Measurements from ENCODE around the gene B4GALT4.
"Not testable (repeated sequence)": the region's sequence is repeated elsewhere in the genome, so short reads cannot be mapped to it uniquely, and the experiment has no call there.

B4GALT4 gene

GRCh38 chr3:119195911-119196310 lies 44.8 kb downstream of the B4GALT4 start:
- DNase-seq (ENCODE audit: low read depth), result no peak

- no peak for DNase-seq (ENCODE audit: low read depth)
Observed at GRCh38 chr3:119195151-119195476, 45.6 kb downstream of the B4GALT4 start.

GRCh38 chr3:119194237-119195150 lies 46.2 kb downstream of the B4GALT4 start:
- DNase-seq (ENCODE audit: low read depth), result no peak

- DNase-seq (ENCODE audit: low read depth), result no peak
Observed at GRCh38 chr3:119191800-119192199, 48.9 kb downstream of the B4GALT4 start.

- DNase-seq (ENCODE audit: low read depth), result no peak
Observed at GRCh38 chr3:119187266-119187665, 53.4 kb downstream of the B4GALT4 start.

- DNase-seq (ENCODE audit: low read depth), result no peak
Observed at GRCh38 chr3:119184796-119185570, 55.7 kb downstream of the B4GALT4 start.

GRCh38 chr3:119184111-119184510 lies 56.6 kb downstream of the B4GALT4 start:
- DNase-seq (ENCODE audit: low read depth), result no peak

- no peak for DNase-seq (ENCODE audit: low read depth)
Observed at GRCh38 chr3:119181765-119182164, 58.9 kb downstream of the B4GALT4 start.

GRCh38 chr3:119177321-119177720 lies 63.4 kb downstream of the B4GALT4 start:
- DNase-seq (ENCODE audit: low read depth), result no peak

- no peak for DNase-seq (ENCODE audit: low read depth)
Observed at GRCh38 chr3:119176778-119177177, 63.9 kb downstream of the B4GALT4 start.

GRCh38 chr3:119175872-119176756 lies 64.6 kb downstream of the B4GALT4 start:
- DNase-seq (ENCODE audit: low read depth), result no peak

GRCh38 chr3:119173325-119173724 lies 67.4 kb downstream of the B4GALT4 start, which contains the start of gene UPK1B:
Gene UPK1B (plus strand): TSS chr3:119173598. CDS start chr3:119186742, 13,144 bp downstream.
- DNase-seq (ENCODE audit: low read depth), result no peak

GRCh38 chr3:119170821-119171220 lies 69.9 kb downstream of the B4GALT4 start:
- no peak for DNase-seq (ENCODE audit: low read depth)

GRCh38 chr3:119164745-119165144 lies 75.9 kb downstream of the B4GALT4 start:
- DNase-seq (ENCODE audit: low read depth), result not testable (repeated sequence)

Data from T-helper 22 cell (primary cell).